Subcutaneous adipose tissue (tissue), 4 donors: ENCODE measurements around the gene PDE1C. TPM values are rescaled to one million over a fixed set of nuclear protein-coding genes. Genes with fewer than 3 reads are reported as not detected.

Source experiments
- total RNA-seq, 4 donors: library from RNA; depleted of rRNA; stranded (reverse); fragments of >200 nt; gene quantifications; one replicate each; pipeline ENCODE4 v1.1.0, GENCODE V29; 2016
- TF ChIP-seq, protein P1 (sequence below): fragments of 450-650 bp; IDR thresholded peaks from one replicate; pipeline ENCODE4 v1.5.1; 2016; ENCODE audit warnings: low read depth, mild to moderate bottlenecking, control low read depth, antibody characterized with exemption, moderate library complexity

The PDE1C gene
- total RNA-seq, 4 donors from 2014 or later: 1.3 to 6.1 (median 3.0) TPM

- TF ChIP-seq, protein P1, sequence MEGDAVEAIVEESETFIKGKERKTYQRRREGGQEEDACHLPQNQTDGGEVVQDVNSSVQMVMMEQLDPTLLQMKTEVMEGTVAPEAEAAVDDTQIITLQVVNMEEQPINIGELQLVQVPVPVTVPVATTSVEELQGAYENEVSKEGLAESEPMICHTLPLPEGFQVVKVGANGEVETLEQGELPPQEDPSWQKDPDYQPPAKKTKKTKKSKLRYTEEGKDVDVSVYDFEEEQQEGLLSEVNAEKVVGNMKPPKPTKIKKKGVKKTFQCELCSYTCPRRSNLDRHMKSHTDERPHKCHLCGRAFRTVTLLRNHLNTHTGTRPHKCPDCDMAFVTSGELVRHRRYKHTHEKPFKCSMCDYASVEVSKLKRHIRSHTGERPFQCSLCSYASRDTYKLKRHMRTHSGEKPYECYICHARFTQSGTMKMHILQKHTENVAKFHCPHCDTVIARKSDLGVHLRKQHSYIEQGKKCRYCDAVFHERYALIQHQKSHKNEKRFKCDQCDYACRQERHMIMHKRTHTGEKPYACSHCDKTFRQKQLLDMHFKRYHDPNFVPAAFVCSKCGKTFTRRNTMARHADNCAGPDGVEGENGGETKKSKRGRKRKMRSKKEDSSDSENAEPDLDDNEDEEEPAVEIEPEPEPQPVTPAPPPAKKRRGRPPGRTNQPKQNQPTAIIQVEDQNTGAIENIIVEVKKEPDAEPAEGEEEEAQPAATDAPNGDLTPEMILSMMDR: no peak
Measured at GRCh38 chr7:31893365-31893764, 176.8 kb downstream of the PDE1C start.

GRCh38 chr7:31892099-31892829 is 177.9 kb downstream of the PDE1C start:
- TF ChIP-seq, protein P1: no peak

DNA sequence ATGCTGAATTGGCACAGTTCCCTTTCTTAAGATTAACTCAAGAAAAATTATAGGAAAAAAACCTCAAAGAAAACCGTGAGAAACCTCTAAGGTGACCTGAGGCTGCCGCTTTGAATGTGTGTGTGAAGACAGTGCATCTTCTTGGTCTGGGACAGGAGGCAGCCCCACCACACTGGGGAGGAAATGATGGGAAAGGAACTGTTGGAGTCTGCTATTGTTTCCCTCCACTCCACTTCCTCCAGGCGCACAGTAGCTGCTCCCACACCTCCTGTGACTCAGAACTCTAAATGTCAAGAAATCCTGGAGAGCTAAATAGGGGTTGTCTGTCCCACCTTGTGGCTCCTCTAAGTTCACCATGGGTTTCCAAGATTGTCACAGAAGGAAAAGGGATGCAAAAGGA is 179.4 kb downstream of the PDE1C start:
- TF ChIP-seq, protein P1: no peak

GRCh38 chr7:31890198-31890597 is 180.0 kb downstream of the PDE1C start:
- TF ChIP-seq, protein P1: no peak

GRCh38 chr7:31887006-31887405 is 183.2 kb downstream of the PDE1C start:
- TF ChIP-seq, protein P1: no peak

GRCh38 chr7:31885171-31885570 is 185.0 kb downstream of the PDE1C start:
- TF ChIP-seq, protein P1: no peak

- TF ChIP-seq, protein P1: no peak
Measured at GRCh38 chr7:31883761-31884164, 186.4 kb downstream of the PDE1C start.
